ENCODE measurements around the gene STX2. TPM values are rescaled to one million over a fixed set of nuclear protein-coding genes. Genes with fewer than 3 reads are reported as not detected.

The STX2 gene
- total RNA-seq, 1 experiment from 2014 or later, result 26.6 TPM

DNA sequence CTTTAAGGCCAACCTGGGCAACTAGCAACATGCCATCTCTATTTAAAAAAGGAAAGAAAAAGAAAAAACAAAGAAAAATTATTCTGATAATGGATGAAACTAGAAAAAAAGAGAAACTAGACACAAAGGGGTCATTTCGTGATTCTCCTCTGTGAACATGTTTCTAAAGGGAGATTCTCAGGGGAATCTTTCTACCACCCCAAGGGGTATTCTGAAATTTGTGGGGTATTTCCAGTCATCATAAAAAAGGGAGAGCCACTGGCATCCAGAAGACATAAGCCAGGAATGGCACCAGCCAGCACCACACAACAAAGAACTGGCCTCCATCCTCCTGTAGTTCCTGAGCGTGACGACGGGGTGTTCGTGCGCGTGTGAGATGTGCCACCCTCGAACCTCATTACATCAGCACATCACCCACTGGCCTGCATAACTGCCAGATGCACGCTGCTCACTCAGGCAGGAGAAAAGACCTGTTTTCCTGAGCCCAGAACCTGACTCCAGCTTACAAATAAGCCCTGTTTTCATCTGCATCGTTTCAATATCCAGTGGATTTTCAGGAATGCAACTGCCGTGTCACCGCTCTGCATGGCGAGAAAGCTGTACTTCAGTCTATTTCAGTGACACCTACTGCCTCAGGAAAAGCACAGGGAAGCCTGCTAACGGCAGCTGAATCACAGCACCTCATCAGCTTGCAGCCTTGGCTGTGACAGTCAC, 23.9 kb downstream of the STX2 start:
- in situ Hi-C loops (cut with HindIII; ENCODE audit: low pct_unique_long_range_greater_than_20kb, low sequenced_read_pairs), result no loop called here
- DNase-seq (ENCODE audit: low read depth), result no peak

DNA sequence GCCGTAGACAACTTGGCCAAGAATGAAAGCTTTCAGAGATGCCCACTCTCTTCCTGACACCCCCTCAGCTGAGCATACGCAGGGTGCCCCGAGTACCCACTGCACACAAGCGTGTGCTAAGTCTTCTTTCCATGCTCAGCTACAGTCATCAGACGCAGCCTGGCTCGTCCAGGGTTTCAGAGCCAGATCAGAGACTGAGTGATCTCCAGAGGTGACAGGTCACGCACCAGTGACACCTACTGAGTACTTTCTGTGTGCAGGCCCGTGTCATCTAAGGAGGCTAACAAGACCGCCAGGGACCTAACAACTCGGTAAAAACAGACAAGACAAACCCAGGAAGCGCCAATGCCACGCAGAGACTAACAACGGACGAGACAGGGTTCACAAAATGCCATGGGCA, 25.1 kb downstream of the STX2 start:
- no peak for DNase-seq (ENCODE audit: low read depth)
- in situ Hi-C loops (cut with HindIII; ENCODE audit: low pct_unique_long_range_greater_than_20kb, low sequenced_read_pairs), result no loop called here

DNA sequence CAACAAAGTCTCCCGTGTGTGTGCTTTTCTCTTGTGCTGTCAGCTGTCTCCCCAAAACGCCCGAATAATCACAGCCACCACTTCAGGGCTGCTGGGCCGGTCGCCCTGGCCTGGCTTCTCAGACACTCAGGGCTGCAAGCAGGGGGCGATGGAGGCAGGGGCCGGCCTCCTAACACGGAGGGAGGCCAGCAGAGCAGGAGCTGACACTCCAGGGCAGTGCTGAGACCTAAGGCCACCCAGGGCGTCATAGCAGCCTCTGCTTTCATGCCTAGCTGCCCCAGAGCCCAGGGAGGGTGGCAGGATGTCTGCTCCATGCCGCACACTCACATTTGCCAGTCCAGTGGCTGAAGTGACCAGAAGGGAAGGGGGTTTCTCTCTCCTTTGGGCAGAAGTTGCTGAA, 25.6 kb downstream of the STX2 start:
- in situ Hi-C loops (cut with HindIII; ENCODE audit: low pct_unique_long_range_greater_than_20kb, low sequenced_read_pairs), result no loop called here
- no peak for DNase-seq (ENCODE audit: low read depth)

DNA sequence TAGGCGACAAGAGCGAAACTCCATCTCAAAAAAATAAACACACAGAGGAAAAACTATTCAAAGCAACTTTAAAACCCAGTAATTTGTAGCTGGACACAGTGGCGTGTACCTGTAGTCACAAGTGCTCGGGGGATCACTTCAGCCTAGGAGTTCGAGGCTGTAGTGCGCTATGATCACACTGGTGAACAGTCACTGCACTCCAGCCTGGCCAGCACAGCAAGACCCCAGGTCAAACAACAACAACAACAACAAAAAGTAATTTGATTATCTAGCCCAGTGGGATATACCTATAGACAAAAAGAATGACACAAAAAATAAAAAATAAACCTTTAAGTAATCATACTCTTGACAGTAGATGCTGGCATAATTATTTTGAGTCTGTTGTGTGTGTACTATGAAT, 29.3 kb downstream of the STX2 start:
- in situ Hi-C loops (cut with HindIII; ENCODE audit: low pct_unique_long_range_greater_than_20kb, low sequenced_read_pairs), result no loop called here
- DNase-seq (ENCODE audit: low read depth), result no peak

DNA sequence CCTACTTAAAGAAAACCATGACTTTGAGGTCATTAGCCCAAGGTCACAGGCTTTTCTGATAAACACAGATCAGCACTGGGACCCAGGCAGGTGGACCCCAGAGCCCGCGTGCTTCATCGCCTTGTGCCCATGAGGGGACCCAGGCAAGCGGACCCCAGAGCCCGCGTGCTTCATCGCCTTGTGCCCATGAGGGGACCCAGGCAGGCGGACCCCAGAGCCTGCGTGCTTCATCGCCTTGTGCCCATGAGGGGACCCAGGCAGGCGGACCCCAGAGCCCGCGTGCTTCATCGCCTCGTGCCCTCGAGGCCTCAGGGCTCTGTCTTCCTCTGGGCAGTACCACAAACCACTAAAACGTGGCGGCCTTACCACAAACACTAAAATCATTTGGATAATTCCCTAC, 31.7 kb downstream of the STX2 start:
- in situ Hi-C loops (cut with HindIII; ENCODE audit: low pct_unique_long_range_greater_than_20kb, low sequenced_read_pairs), result no loop called here
- no peak for DNase-seq (ENCODE audit: low read depth)

DNA sequence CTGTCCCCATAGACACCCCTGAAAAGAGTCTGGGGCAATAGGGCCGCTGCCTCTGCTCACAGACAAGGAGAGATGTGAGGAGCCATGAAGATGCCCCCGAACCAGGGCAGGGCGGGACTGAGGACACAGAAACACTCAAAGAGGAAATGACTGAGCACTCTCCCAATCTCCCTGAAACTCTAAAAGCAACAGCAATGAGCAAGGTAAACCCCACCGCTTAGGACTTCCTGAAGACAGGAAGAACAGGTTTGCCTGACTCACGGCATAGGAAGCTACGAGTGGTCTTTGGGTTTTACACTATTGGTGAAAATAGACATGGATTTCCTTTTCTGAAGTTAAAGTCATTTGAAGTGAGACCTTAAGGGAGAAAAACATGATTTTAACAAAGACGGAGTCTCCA, 32.5 kb downstream of the STX2 start:
- no peak for DNase-seq (ENCODE audit: low read depth)
- in situ Hi-C loops (cut with HindIII; ENCODE audit: low pct_unique_long_range_greater_than_20kb, low sequenced_read_pairs), result no loop called here

DNA sequence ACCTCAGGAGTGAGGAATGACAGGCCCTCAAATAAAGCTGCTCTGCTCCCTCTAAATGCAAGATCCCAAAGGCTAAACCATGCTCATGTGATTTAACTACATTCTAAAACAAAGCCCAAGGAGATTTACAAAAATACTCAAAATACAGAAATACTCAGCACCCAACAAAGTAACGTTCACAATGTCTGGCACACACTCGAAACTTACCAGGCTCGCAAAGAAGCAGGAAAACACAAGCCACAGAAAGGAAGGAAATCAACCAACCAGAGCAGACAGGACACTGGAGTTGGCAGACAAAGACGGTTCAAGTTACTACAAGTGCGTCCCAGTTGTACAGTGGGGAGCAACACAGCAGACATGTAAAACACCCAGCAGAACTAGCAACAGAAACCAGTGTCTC, 33.4 kb downstream of the STX2 start:
- in situ Hi-C loops (cut with HindIII; ENCODE audit: low pct_unique_long_range_greater_than_20kb, low sequenced_read_pairs), result no loop called here
- no peak for DNase-seq (ENCODE audit: low read depth)

DNA sequence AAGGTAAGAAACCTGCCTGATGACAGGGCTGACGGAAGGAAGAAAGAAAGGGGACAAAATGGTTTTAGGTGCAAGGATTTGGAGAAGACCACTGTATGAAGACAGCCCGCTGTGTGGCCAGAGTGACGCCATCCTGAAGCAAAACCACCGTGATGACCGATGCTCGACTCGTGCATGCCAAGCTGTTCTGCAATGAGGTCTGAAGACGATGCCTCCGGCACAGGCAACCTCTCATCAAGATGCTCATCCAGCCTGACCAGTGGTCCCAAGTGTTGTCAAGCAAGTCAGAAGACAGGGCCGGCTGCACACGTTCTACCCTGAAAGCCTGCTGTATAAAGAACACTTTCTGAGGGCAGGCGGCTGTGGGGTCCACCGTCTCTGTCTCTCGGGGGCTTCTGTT, 34.8 kb downstream of the STX2 start:
- in situ Hi-C loops (cut with HindIII; ENCODE audit: low pct_unique_long_range_greater_than_20kb, low sequenced_read_pairs), result no loop called here
- no peak for DNase-seq (ENCODE audit: low read depth)

DNA sequence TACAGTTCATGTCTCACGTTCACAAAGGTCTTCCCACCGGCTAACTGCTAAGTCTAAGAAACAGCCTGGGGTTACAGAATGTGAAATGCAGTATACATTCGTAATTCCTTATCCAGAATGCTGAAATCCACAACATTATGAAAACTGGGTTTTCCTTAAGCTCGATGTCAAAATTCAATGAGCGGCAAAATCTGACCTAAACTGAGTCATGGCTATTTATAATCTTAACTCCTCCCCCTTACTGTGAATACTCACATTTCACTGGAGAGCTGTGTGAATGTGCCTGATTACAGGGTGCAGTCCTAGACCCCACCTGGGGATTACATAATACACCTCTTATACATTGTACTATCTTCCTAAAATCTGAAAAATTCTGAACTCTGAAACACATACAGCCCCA, 35.3 kb downstream of the STX2 start:
- no peak for DNase-seq (ENCODE audit: low read depth)
- in situ Hi-C loops (cut with HindIII; ENCODE audit: low pct_unique_long_range_greater_than_20kb, low sequenced_read_pairs), result no loop called here

DNA sequence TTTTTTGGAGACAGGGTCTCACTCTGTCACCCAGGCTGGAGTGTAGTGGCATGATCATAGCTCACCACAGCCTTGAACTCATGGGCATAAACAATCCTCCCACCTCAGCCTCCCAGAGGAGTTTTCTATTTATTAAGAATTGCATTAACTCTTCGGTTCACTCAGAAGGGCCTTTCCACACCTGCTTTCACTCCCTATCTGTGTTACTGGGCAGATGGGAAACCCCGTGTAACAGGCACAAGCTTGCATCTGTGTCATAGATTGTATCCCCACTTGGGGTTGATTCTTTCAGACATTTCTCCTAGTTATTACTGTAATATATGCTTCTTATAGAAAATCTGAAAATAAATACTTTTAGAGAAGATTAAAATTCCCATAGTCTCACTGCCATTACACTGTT, 38.7 kb downstream of the STX2 start:
- DNase-seq (ENCODE audit: low read depth), result no peak
- in situ Hi-C loops (cut with HindIII; ENCODE audit: low pct_unique_long_range_greater_than_20kb, low sequenced_read_pairs), result no loop called here

DNA sequence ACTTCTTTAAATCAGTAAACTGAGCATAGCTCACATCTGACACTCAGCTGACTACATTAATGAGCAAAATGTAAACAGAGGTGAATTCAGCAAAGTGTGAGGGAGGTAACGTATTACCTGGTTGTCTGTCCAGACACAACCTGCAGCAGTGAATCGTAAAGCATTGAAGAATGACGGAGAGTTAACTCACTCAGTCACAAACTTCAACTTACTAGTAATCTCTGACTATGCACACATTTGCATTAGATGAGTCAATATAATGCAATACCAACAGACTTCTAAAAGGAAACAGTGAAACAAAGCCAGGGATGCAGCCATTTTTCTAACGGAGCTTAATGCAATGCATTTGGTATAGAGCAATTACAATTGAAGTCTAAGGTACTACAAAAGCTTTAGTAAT, 40.0 kb downstream of the STX2 start:
- DNase-seq (ENCODE audit: low read depth), result no peak
- in situ Hi-C loops (cut with HindIII; ENCODE audit: low pct_unique_long_range_greater_than_20kb, low sequenced_read_pairs), result no loop called here

DNA sequence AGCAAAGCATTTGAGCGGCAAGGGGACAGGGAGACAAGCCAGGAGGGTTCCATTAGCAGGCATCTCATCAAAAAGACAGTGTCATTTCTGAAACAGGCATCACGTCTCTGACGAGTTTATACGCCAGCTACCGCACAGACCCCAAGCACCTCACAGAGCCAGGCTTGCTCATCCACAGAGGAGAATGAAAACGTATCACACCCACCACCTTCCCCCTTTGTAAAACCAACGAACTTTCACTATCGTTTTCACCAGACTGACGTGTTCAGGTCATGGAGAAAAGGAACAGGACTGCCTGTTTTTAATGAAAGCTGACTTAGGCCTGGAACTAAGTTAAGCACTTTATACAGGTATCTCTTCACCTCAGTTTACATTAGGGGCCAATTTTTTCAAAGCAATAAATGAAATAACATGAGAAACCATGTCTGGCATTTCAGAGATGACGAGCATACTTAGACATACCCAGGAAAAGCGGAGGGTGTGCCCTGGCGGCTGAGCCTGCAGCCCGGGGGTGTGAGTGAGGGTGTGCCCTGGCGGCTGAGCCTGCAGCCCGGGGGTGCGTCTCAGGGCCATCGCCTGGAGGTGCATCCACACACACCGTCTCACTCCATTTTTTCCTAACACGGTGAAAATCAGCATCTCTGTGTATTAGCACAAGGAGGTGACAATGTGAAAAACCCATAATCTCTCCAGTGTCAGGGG, 41.9 kb downstream of the STX2 start:
- in situ Hi-C loops (cut with HindIII; ENCODE audit: low pct_unique_long_range_greater_than_20kb, low sequenced_read_pairs), result no loop called here
- DNase-seq (ENCODE audit: low read depth), result no peak

DNA sequence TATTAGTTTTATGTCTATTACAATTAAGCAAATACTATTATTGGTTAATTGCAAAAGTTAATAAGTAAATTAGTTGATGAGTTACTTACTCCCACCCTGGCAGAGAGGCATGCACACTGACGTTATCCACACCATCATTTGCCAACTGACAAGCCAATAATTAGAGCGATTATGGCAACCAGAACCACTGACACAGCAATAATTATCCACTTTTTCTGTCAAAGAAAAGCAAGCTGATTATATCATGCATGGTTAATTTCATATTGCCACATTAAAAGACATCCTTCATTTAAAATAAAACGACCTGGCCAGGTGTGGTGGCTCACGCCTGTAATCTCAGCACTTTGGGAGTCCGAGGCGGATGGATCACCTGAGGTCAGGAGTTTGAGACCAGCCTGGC, 43.1 kb downstream of the STX2 start:
- in situ Hi-C loops (cut with HindIII; ENCODE audit: low pct_unique_long_range_greater_than_20kb, low sequenced_read_pairs), result no loop called here
- DNase-seq (ENCODE audit: low read depth), result no peak

DNA sequence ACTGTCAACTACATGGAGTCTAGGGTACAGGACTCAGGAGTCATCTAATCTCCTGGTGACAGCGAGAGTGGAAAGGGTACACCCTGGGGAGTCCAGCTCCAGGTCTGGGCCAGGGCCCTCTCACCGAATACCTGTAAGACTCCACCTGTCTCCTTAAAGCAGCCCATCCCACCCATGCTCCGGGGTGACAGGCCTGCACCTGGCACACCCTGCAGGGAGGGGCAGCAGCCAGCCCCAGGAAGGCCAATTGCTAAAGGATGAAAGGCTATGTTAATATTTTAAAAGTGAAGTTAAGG, 45.5 kb downstream of the STX2 start:
- no peak for DNase-seq (ENCODE audit: low read depth)
- in situ Hi-C loops (cut with HindIII; ENCODE audit: low pct_unique_long_range_greater_than_20kb, low sequenced_read_pairs), result no loop called here

DNA sequence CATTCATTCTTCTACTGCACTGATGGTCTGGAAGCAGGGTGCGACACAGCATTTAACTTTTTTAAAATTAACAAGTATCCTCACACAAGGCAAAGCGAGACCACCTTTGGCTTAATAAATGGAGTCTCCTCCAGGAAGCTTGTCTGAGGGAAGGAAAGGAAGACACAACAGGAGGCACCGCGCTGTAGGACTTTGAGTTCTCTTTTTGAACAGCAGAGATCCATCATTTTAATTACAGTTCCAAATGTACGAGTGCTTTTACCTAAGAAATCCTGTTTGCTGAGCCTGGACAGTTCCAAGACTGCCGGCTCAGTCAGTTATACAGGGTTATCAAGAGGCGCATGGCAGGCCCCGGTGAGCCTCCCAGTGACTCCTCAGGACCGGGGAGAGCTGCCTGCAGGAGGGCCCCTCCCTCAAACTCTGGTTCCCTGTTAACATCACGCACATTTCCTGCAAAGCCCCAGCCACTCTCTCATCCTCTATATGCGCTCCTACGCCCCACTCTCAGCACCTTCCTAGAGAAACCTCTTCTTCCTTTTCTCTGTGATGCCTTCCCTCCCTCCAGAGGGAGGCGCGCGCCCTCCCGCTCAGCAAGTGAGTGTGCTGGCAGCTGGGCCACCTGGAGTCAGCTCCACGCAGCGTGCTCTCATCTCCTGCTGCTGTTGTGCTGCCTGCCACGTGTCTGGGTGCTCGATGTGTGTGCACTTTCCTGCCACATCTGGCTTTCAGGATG, 46.1 kb downstream of the STX2 start:
- in situ Hi-C loops (cut with HindIII; ENCODE audit: low pct_unique_long_range_greater_than_20kb, low sequenced_read_pairs), result no loop called here
- DNase-seq (ENCODE audit: low read depth), result no peak

DNA sequence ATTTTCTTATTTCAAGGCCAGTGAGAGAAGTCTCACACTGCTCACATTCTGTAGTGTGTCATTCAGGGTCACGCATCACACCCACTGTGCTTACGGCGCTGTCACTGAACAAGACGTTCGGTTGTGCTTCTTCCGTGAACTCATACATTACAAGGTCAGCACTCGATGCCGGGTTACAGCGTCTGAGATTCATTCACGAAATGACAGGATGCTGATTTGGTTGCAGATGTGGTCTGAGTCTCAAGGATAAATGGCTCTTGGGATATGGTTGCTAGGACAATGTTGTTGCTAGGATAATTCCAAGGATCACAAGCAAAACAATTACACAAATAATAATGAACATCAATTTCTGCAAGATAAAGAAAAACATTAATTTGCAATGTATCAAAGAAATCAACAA, 47.4 kb downstream of the STX2 start:
- in situ Hi-C loops (cut with HindIII; ENCODE audit: low pct_unique_long_range_greater_than_20kb, low sequenced_read_pairs), result no loop called here
- no peak for DNase-seq (ENCODE audit: low read depth)

DNA sequence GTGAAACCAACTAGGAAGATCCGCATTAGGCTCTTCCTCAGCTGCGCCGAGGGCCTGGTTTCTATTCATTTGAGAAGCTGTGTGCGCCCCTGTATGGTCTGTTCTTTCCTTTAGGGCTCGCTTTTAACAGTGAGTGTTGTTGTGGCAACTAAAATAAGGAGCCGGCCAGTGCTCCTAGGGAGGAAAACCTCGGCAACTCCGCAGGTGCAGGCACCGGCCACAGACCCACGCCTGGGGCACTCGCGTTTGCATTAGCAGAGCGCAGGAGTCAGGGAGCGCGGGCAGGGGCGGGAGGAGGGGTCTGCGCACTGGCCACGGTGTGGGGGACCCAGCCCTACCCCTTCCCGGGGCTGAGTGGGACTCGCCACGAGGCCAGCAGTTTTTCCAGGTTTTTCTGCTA, 50.5 kb downstream of the STX2 start:
- in situ Hi-C loops (cut with HindIII; ENCODE audit: low pct_unique_long_range_greater_than_20kb, low sequenced_read_pairs), result no loop called here

DNA sequence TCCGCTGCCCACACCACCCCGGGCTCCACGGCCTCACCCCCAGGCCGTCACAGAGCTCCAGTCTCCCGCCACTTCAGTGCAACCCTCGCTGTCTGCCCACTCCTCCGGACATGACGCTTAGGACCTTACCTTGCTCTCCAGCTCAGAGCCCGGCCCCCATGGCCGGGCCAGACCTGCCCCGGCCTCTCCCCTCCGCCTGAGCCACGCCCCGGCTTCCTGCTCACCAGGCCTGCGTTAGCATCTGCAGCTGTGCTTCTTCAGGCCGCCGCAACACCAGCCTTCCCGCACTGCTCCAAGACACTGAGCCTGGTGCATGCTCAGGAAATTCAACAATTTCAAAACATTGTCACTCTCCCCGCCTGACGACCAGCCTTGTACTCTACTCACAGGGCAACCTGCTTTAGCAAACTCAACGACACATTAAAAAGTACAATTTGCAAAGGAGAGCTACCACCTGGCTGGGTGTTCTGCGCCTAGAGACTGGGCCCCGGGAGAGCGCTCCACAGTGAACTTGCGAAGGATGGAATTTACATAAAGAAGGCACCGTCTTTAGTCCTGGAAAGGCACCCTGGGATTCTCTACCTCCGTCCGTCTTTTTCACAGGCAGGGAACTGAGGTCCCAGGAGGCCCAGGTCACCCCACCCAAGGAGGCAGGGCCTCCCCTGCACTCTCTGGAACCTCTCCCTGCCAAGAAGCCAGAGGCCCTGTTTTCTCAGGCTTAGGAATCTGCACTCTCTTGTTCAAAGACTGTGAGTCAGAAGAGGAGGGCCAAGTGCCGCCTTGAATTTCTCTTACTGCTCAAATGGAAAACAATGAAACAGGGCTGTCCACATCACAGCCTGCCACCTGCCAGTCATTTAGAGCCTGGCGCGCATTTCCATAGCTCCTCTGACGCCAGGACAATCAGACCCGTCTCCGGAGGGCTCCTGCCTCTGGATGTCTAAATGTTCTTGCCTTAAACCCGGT, 51.3 kb downstream of the STX2 start:
- in situ Hi-C loops (cut with HindIII; ENCODE audit: low pct_unique_long_range_greater_than_20kb, low sequenced_read_pairs), result no loop called here
- DNase-seq (ENCODE audit: low read depth), result no peak

More for the DNA sequence above, 50.5 kb downstream of the STX2 start:
- no peak for DNase-seq (ENCODE audit: low read depth)

DNA sequence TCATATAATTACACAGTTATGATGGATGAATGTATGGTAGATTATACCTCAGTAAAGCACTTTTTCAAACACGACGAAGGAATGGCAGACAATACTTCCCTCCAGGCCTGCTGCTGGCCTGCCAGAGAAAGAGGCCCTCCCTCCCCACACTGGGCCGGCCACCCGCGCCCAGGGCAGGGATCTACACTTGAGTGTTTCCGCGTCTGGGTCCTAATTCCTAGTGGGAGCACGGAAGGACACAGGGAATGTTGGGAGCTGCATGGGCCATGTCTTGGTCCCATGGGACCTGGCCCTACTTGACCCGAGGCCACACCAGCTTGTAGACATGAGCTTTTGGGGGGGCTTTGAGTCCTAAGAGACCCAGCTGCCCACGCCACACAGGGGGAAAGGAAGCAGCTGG, 52.0 kb downstream of the STX2 start:
- DNase-seq (ENCODE audit: low read depth), result no peak
- in situ Hi-C loops (cut with HindIII; ENCODE audit: low pct_unique_long_range_greater_than_20kb, low sequenced_read_pairs), result no loop called here
